ENCODE data around the gene ITGA8. TPM values are rescaled to one million over a fixed set of nuclear protein-coding genes. Genes with fewer than 3 reads are reported as not detected.

The ITGA8 gene
- total and polyA plus RNA-seq, 2 donors (not counting 1 experiment from before 2014, with no cell fraction given) = not detected

- H3K4me1 Mint-ChIP-seq = no peaks in the 10 kb centered on the region
- Histone ChIP-seq H3K4me2 (replicated peaks; ENCODE audit: low read depth, low read length, poor library complexity, severe bottlenecking) (no peak overlapping the region), H4K20me1 (ENCODE audit: control insufficient read depth, insufficient read depth, low read length, poor library complexity, severe bottlenecking) (no peaks in the 10 kb centered on the region), H3K27me3 (replicated peaks in 1 of 4; ENCODE audit: control extremely low read depth in 1 of 4, control insufficient read depth in 3 of 4, insufficient read depth in 4 of 4, low read length in 3 of 4) (peaks cover 0 to 4% (median 0%) of the 10 kb centered on the region in 4 experiments), H3K9me3 (ENCODE audit: control extremely low read depth in 1 of 3, control insufficient read depth in 2 of 3, insufficient read depth in 1 of 3, low read length in 2 of 3) (peaks cover 0 to 3% (median 0%) of the 10 kb centered on the region in 3 donors), H2AFZ (ENCODE audit: insufficient read depth, low read depth, low read length, poor library complexity, severe bottlenecking) (no peak overlapping the region), H3K4me3 (ENCODE audit: control extremely low read depth in 1 of 5, extremely low read depth in 1 of 5, insufficient read depth in 1 of 5, low read depth in 2 of 5, low read length in 4 of 5) (no peak overlapping the region), H3K9ac (ENCODE audit: low read length) (no peak overlapping the region), H3K27ac (ENCODE audit: low read length in 2 of 2) (no peak overlapping the region), H3K36me3 (replicated peaks in 1 of 2; ENCODE audit: control extremely low read depth in 1 of 2, control insufficient read depth in 1 of 2, extremely low read depth in 1 of 2, insufficient read depth in 2 of 2, low read length in 1 of 2) (no peaks in the 10 kb centered on the region), H3K4me1 (ENCODE audit: control insufficient read depth in 2 of 2, insufficient read depth in 2 of 2, low read length in 2 of 2) (no peaks in the 10 kb centered on the region), H3K79me2 (ENCODE audit: control insufficient read depth, insufficient read depth, low read length) (no peaks in the 10 kb centered on the region)
- H3K27me3 Mint-ChIP-seq = peaks cover 11% of the 10 kb centered on the region
- no peak overlapping the region for H3K4me3 Mint-ChIP-seq
- ChIA-PET CTCF (no interaction called here), POLR2A (no interaction called here)
- H3K9me3 Mint-ChIP-seq (ENCODE audit: insufficient read depth) = no peaks in the 10 kb centered on the region
- ATAC-seq (ENCODE audit: low read depth) = no peak
- H3K27ac Mint-ChIP-seq = no peak overlapping the region
- intact Hi-C loops (cut with micrococcal nuclease) = no loop called here
- DNase-seq = no peak
- TF ChIP-seq EZH2 (IDR thresholded peaks at IDR 0.05; ENCODE audit: borderline replicate concordance, insufficient read depth, low read depth, low read length, poor library complexity, severe bottlenecking) = no peak
- TF ChIP-seq CTCF (IDR thresholded peaks at IDR 0.05) = no peak
- WGBS (ENCODE audit: insufficient coverage) = 94% methylated on average over 7 of the region's 9 CpGs
These were observed 19.7 kb upstream of the ITGA8 start for GRCh38 chr10:15739254-15739970.

GRCh38 chr10:15738270-15738925 is 18.7 kb upstream of the ITGA8 start:
- Histone ChIP-seq H3K79me2 (ENCODE audit: control insufficient read depth, insufficient read depth, low read length) (no peaks in the 10 kb centered on the region), H3K4me2 (replicated peaks; ENCODE audit: low read depth, low read length, poor library complexity, severe bottlenecking) (no peak overlapping the region), H2AFZ (ENCODE audit: insufficient read depth, low read depth, low read length, poor library complexity, severe bottlenecking) (no peak overlapping the region), H3K4me1 (ENCODE audit: control insufficient read depth in 2 of 2, insufficient read depth in 2 of 2, low read length in 2 of 2) (no peaks in the 10 kb centered on the region), H3K27ac (ENCODE audit: low read length in 2 of 2) (no peak overlapping the region), H3K9ac (ENCODE audit: low read length) (no peak overlapping the region), H3K9me3 (ENCODE audit: control extremely low read depth in 1 of 3, control insufficient read depth in 2 of 3, insufficient read depth in 1 of 3, low read length in 2 of 3) (no peaks in the 10 kb centered on the region), H4K20me1 (ENCODE audit: control insufficient read depth, insufficient read depth, low read length, poor library complexity, severe bottlenecking) (no peaks in the 10 kb centered on the region), H3K27me3 (replicated peaks in 1 of 4; ENCODE audit: control extremely low read depth in 1 of 4, control insufficient read depth in 3 of 4, insufficient read depth in 4 of 4, low read length in 3 of 4) (peaks cover 0 to 4% (median 0%) of the 10 kb centered on the region in 4 experiments), H3K36me3 (replicated peaks in 1 of 2; ENCODE audit: control extremely low read depth in 1 of 2, control insufficient read depth in 1 of 2, extremely low read depth in 1 of 2, insufficient read depth in 2 of 2, low read length in 1 of 2) (no peaks in the 10 kb centered on the region), H3K4me3 (ENCODE audit: control extremely low read depth in 1 of 5, extremely low read depth in 1 of 5, insufficient read depth in 1 of 5, low read depth in 2 of 5, low read length in 4 of 5) (no peak overlapping the region)
- H3K27me3 Mint-ChIP-seq = peaks cover 11% of the 10 kb centered on the region
- ATAC-seq (ENCODE audit: low read depth) = no peak
- no peak overlapping the region for H3K27ac Mint-ChIP-seq
- TF ChIP-seq CTCF (IDR thresholded peaks at IDR 0.05) = no peak
- TF ChIP-seq EZH2 (IDR thresholded peaks at IDR 0.05; ENCODE audit: borderline replicate concordance, insufficient read depth, low read depth, low read length, poor library complexity, severe bottlenecking) = no peak
- H3K9me3 Mint-ChIP-seq (ENCODE audit: insufficient read depth) = no peaks in the 10 kb centered on the region
- no peaks in the 10 kb centered on the region for H3K4me1 Mint-ChIP-seq
- 97% methylated on average over 5 of the region's 10 CpGs for WGBS (ENCODE audit: insufficient coverage)
- ChIA-PET POLR2A (no interaction called here), CTCF (no interaction called here)
- DNase-seq = no peak
- no peak overlapping the region for H3K4me3 Mint-ChIP-seq
- intact Hi-C loops (cut with micrococcal nuclease) = no loop called here
